Panc1 (cell line): ENCODE data around the gene ASTN2. TPM values are rescaled to one million over a fixed set of nuclear protein-coding genes. Genes with fewer than 3 reads are reported as not detected.

ENCODE experiments used
- ATAC-seq: fragments of 200-7000 bp; cut with Tn5 transposase; 2 replicates; pipeline ENCODE4 v1.9.1; 2020; ENCODE audit warnings: mild to moderate bottlenecking, moderate library complexity
- BruUV-seq: library from RNA; stranded (reverse); fragments of 400-500 nt; replicated peaks from 2 replicates; lab custom pipeline; 2021; lab: Mats Ljungman, UMichigan
- CTCF ChIA-PET: fragments of 300-600 bp; sonication (Branson Sonifier 250); formaldehyde crosslinking; loops from one replicate; lab custom pipeline; 2022; ENCODE audit warnings: antibody characterized with exemption; lab: Charles Lee
- POLR2A ChIA-PET: fragments of 300-600 bp; sonication (Branson Sonifier 250); formaldehyde crosslinking; loops from one replicate; lab custom pipeline; 2022; ENCODE audit warnings: antibody characterized with exemption; lab: Charles Lee
- DNase-seq: peaks from one replicate; pipeline ENCODE4 v3.0.0-alpha.2; 2010; ENCODE audit warnings: low read depth, low spot score
- H3K27ac ChIP-seq: 2 replicates; pipeline ENCODE4 v1.5.1; 2011; ENCODE audit warnings: mild to moderate bottlenecking, low read length, inconsistent platforms
- H3K27me3 ChIP-seq: fragments of 200-500 bp; sonication (Bioruptor generic); 2 replicates; pipeline ENCODE4 v1.6.0; 2014; ENCODE audit warnings: low read length, inconsistent platforms; ENCODE audit not compliant: control insufficient read depth, insufficient read depth
- H3K36me3 ChIP-seq: fragments of 200-500 bp; sonication (Bioruptor generic); 2 replicates; pipeline ENCODE4 v1.5.1; 2014; ENCODE audit warnings: inconsistent platforms, mild to moderate bottlenecking, low read length, moderate library complexity; ENCODE audit not compliant: control insufficient read depth, insufficient read depth
- H3K4me1 ChIP-seq: 2 replicates; pipeline ENCODE4 v1.5.1; 2011; ENCODE audit warnings: inconsistent platforms, mild to moderate bottlenecking, low read length, moderate library complexity; ENCODE audit not compliant: control insufficient read depth, insufficient read depth
- H3K4me3 ChIP-seq, 2 experiments: 2 replicates each; pipeline ENCODE4 v1.5.1; 2011 to 2012; ENCODE audit warnings: low read depth in 2 of 2, low read length in 2 of 2, mild to moderate bottlenecking in 2 of 2, inconsistent platforms in 1 of 2, moderate library complexity in 1 of 2
- H3K9me3 ChIP-seq: fragments of 200-500 bp; sonication (Bioruptor generic); 2 replicates; pipeline ENCODE4 v1.5.1; 2014; ENCODE audit warnings: low read depth, mild to moderate bottlenecking, inconsistent platforms, low read length, moderate library complexity; ENCODE audit not compliant: control insufficient read depth, insufficient read depth
- POLR2AphosphoS5 ChIP-seq: IDR thresholded peaks from 2 replicates; pipeline ENCODE4 v1.6.1; 2012; ENCODE audit warnings: mild to moderate bottlenecking, low read depth, low read length, moderate library complexity
- SIN3A ChIP-seq: IDR thresholded peaks from 2 replicates; pipeline ENCODE4 v1.6.1; 2012; ENCODE audit warnings: low read depth, mild to moderate bottlenecking, low read length, moderate library complexity, borderline replicate concordance; ENCODE audit not compliant: insufficient read depth
- TCF7L2 ChIP-seq: IDR thresholded peaks from 2 replicates; pipeline ENCODE4 v1.6.1; 2011; ENCODE audit warnings: mild to moderate bottlenecking, low read depth, low read length, inconsistent platforms
- in situ Hi-C: cut with HindIII; loops from 2 replicates; pipeline ENCODE4 v1.10.0; 2016; ENCODE audit warnings: low sequenced_read_pairs, low pct_unique_long_range_greater_than_20kb
- intact Hi-C: fragments of 100-400 bp; cut with micrococcal nuclease; formaldehyde crosslinking; loops from one replicate; pipeline ENCODE4 v1.10.0; 2022; ENCODE audit not compliant: unreplicated experiment
- total RNA-seq: library from RNA; stranded (reverse); gene quantifications from one replicate; pipeline ENCODE4 v1.2.1, GENCODE V29; 2021; ENCODE audit not compliant: unreplicated experiment
- TF ChIP-seq, protein P1 (sequence below), 2 experiments: IDR thresholded peaks; 2 replicates each; pipeline ENCODE4 v1.6.1; 2011 to 2012; ENCODE audit warnings: low read depth in 2 of 2, control low read depth in 1 of 2, low read length in 1 of 2, mild to moderate bottlenecking in 1 of 2, moderate library complexity in 1 of 2; ENCODE audit not compliant: insufficient read depth in 1 of 2
- TF ChIP-seq, protein P2 (sequence below): fragments of 450-650 bp; IDR thresholded peaks from 2 replicates; pipeline ENCODE4 v1.5.1; 2017; ENCODE audit warnings: mild to moderate bottlenecking

ASTN2 gene
- total RNA-seq, 1 experiment from 2014 or later = 3.9 TPM

DNA sequence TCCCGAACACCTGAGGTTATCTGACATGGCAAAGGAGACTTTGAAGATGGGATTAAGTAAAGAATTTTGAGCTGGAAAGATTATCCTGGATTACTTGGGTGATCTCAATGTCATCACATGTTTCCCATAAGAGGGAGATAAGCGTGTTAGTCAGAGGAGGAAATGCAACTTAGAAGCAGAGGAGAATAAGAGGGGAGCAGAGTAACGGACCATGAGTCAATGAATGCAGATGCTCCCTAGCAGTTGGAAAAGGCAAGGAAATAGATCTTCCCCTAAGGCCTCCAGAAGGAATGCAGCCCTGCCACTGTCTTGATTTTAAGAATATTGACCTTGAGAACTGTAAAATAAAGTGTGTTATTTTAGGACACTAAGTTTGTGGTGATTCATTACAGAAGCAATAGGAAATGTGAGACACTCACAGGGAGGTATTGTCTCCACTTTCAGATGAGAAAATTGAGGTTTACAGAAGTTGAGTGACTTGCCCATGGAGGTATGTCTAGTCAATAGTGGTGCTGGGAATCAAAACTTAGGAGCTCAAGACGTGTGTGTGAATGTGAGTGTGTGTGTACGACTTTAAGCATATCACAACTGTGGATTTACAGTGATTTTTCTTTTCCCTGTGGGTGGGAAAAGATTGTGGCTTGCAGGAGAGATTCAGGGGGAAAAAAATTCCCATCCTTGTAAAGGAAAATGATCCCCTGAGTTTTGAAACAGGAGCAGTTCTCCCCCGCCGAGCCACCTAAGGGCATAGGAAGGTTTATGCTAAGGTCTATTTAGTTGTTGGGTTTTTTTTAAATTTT is 602.4 kb downstream of the ASTN2 start:
- TF ChIP-seq, protein P1, sequence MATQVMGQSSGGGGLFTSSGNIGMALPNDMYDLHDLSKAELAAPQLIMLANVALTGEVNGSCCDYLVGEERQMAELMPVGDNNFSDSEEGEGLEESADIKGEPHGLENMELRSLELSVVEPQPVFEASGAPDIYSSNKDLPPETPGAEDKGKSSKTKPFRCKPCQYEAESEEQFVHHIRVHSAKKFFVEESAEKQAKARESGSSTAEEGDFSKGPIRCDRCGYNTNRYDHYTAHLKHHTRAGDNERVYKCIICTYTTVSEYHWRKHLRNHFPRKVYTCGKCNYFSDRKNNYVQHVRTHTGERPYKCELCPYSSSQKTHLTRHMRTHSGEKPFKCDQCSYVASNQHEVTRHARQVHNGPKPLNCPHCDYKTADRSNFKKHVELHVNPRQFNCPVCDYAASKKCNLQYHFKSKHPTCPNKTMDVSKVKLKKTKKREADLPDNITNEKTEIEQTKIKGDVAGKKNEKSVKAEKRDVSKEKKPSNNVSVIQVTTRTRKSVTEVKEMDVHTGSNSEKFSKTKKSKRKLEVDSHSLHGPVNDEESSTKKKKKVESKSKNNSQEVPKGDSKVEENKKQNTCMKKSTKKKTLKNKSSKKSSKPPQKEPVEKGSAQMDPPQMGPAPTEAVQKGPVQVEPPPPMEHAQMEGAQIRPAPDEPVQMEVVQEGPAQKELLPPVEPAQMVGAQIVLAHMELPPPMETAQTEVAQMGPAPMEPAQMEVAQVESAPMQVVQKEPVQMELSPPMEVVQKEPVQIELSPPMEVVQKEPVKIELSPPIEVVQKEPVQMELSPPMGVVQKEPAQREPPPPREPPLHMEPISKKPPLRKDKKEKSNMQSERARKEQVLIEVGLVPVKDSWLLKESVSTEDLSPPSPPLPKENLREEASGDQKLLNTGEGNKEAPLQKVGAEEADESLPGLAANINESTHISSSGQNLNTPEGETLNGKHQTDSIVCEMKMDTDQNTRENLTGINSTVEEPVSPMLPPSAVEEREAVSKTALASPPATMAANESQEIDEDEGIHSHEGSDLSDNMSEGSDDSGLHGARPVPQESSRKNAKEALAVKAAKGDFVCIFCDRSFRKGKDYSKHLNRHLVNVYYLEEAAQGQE (IDR thresholded peaks at IDR 0.05; ENCODE audit: insufficient read depth in 1 of 2, low read depth in 2 of 2, low read length in 1 of 2) = no peak
- TF ChIP-seq TCF7L2 (no peak), POLR2AphosphoS5 (no peak), SIN3A (no peak)
- no TSS peak for BruUV-seq
- intact Hi-C loops = no loop called here
- Histone ChIP-seq H3K9me3 (no peaks in the 10 kb centered on the region), H3K27ac (no peak overlapping the region), H3K4me1 (no peaks in the 10 kb centered on the region), H3K4me3 (no peak overlapping the region), H3K27me3 (no peaks in the 10 kb centered on the region), H3K36me3 (no peaks in the 10 kb centered on the region)
- in situ Hi-C loops = no loop called here
- DNase-seq (no peak), ATAC-seq (no peak)
- POLR2A ChIA-PET = no interaction called here
- CTCF ChIA-PET = interaction anchor here (0.6 kb wide), 1 partner anchor 30 kb away, joined by 3 read pairs; no protein-coding TSS in a partner anchor

- POLR2A ChIA-PET = no interaction called here
- no TSS peak for BruUV-seq
- TF ChIP-seq TCF7L2 = no peak
- no peak for TF ChIP-seq POLR2AphosphoS5
- TF ChIP-seq, protein P1 (IDR thresholded peaks at IDR 0.05; ENCODE audit: insufficient read depth in 1 of 2, low read depth in 2 of 2, low read length in 1 of 2) = no peak
- TF ChIP-seq SIN3A = no peak
- TF ChIP-seq, protein P2, sequence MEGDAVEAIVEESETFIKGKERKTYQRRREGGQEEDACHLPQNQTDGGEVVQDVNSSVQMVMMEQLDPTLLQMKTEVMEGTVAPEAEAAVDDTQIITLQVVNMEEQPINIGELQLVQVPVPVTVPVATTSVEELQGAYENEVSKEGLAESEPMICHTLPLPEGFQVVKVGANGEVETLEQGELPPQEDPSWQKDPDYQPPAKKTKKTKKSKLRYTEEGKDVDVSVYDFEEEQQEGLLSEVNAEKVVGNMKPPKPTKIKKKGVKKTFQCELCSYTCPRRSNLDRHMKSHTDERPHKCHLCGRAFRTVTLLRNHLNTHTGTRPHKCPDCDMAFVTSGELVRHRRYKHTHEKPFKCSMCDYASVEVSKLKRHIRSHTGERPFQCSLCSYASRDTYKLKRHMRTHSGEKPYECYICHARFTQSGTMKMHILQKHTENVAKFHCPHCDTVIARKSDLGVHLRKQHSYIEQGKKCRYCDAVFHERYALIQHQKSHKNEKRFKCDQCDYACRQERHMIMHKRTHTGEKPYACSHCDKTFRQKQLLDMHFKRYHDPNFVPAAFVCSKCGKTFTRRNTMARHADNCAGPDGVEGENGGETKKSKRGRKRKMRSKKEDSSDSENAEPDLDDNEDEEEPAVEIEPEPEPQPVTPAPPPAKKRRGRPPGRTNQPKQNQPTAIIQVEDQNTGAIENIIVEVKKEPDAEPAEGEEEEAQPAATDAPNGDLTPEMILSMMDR = no peak
- in situ Hi-C loops (no loop called here), intact Hi-C loops (no loop called here)
- no peaks in the 10 kb centered on the region for H3K4me1 ChIP-seq
- ATAC-seq (no peak), DNase-seq (no peak)
- CTCF ChIA-PET = no interaction called here
- H3K4me3 ChIP-seq = no peak overlapping the region
- no peaks in the 10 kb centered on the region for H3K27me3 ChIP-seq
- no peaks in the 10 kb centered on the region for H3K9me3 ChIP-seq
- H3K36me3 ChIP-seq = no peaks in the 10 kb centered on the region
- no peak overlapping the region for H3K27ac ChIP-seq
These were observed 605.2 kb downstream of the ASTN2 start for GRCh38 chr9:116809656-116810055.
